BLaER1 (cell line): ENCODE measurements around the gene JAG2.

Source experiments
- H3K27ac ChIP-seq: shearing (Covaris generic); formaldehyde crosslinking; 2 replicates; pipeline ENCODE4 v1.8.1; 2022
- H3K27me3 ChIP-seq: shearing (Covaris generic); formaldehyde crosslinking; 2 replicates; pipeline ENCODE4 v1.8.1; 2022
- H3K36me3 ChIP-seq: shearing (Covaris generic); formaldehyde crosslinking; 2 replicates; pipeline ENCODE4 v1.8.1; 2022
- H3K4me1 ChIP-seq: shearing (Covaris generic); formaldehyde crosslinking; 2 replicates; pipeline ENCODE4 v1.8.1; 2022
- H3K4me2 ChIP-seq: shearing (Covaris generic); formaldehyde crosslinking; 2 replicates; pipeline ENCODE4 v1.8.1; 2022
- H3K4me3 ChIP-seq: shearing (Covaris generic); formaldehyde crosslinking; 2 replicates; pipeline ENCODE4 v1.8.1; 2022
- H3K9ac ChIP-seq: shearing (Covaris generic); formaldehyde crosslinking; 2 replicates; pipeline ENCODE4 v1.8.1; 2022
- H3K9me3 ChIP-seq: shearing (Covaris generic); formaldehyde crosslinking; 2 replicates; pipeline ENCODE4 v1.8.1; 2022
- H4K20me1 ChIP-seq: shearing (Covaris generic); formaldehyde crosslinking; 2 replicates; pipeline ENCODE4 v1.8.1; 2022
- Cebpa-rat ChIP-seq: shearing (Covaris generic); IDR thresholded peaks from 2 replicates; pipeline ENCODE4 v1.8.1; 2022

JAG2 gene

DNA sequence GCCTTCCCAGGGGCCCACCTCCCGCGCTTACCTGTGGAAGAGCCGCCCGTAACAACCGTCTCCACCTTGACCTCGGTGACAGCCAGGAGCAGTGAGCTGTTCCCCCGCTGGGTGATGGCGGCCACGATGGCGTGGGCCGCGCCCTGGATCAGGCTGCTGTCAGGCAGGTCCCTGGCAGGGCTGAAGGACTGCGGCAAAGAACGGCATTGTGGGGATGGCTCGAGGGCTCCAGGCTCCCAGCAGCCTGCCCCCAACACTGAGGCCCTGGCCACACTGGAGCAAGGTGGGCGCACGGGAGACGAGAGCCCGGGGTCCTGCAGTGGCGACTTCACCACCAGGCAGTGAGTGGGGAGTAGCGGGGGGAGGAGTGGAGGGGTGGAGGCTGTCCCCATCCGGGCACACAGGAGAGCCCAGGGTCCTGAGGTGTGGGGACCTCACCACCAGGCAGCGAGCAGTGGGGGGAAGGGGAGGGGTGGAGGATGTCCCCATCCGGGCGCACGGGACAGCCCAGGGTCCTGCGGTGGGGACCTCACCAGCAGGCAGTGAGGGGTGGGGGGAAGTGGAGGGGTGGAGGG lies 25.0 kb downstream of the JAG2 start:
- no peak for TF ChIP-seq Cebpa-rat
- H3K4me2 ChIP-seq, result peak overlapping the region; percentile 80
- H3K27ac ChIP-seq, result peak overlapping the region; percentile 76
- H3K4me3 ChIP-seq, result no peak overlapping the region
- peaks cover 90% of the 10 kb centered on the region for H3K36me3 ChIP-seq
- no peaks in the 10 kb centered on the region for H3K27me3 ChIP-seq
- peaks cover 24% of the 10 kb centered on the region for H4K20me1 ChIP-seq
- H3K9me3 ChIP-seq, result peaks cover 20% of the 10 kb centered on the region
- no peak overlapping the region for H3K9ac ChIP-seq
- H3K4me1 ChIP-seq, result peaks cover 27% of the 10 kb centered on the region

GRCh38 chr14:105142651-105143450 lies 25.7 kb downstream of the JAG2 start:
- no peak overlapping the region for H3K9ac ChIP-seq
- H3K4me1 ChIP-seq, result peaks cover 34% of the 10 kb centered on the region
- no peaks in the 10 kb centered on the region for H3K27me3 ChIP-seq
- 0 out of 2 replicates have a peak overlapping the region, but pooled peaks have one; percentile 76 for H3K27ac ChIP-seq
- no peak overlapping the region for H3K4me3 ChIP-seq
- H3K4me2 ChIP-seq, result no peak overlapping the region
- peaks cover 83% of the 10 kb centered on the region for H3K36me3 ChIP-seq
- H4K20me1 ChIP-seq, result peaks cover 24% of the 10 kb centered on the region
- H3K9me3 ChIP-seq, result peaks cover 20% of the 10 kb centered on the region
- TF ChIP-seq Cebpa-rat, result no peak

- no peak overlapping the region for H3K4me3 ChIP-seq
- H3K9me3 ChIP-seq, result peaks cover 20% of the 10 kb centered on the region
- no peak for TF ChIP-seq Cebpa-rat
- peaks cover 21% of the 10 kb centered on the region for H4K20me1 ChIP-seq
- H3K9ac ChIP-seq, result no peak overlapping the region
- peaks cover 44% of the 10 kb centered on the region for H3K4me1 ChIP-seq
- H3K27me3 ChIP-seq, result no peaks in the 10 kb centered on the region
- no peak overlapping the region for H3K27ac ChIP-seq
- H3K4me2 ChIP-seq, result no peak overlapping the region
- peaks cover 74% of the 10 kb centered on the region for H3K36me3 ChIP-seq
Measured at GRCh38 chr14:105141486-105142281, 26.9 kb downstream of the JAG2 start.

DNA sequence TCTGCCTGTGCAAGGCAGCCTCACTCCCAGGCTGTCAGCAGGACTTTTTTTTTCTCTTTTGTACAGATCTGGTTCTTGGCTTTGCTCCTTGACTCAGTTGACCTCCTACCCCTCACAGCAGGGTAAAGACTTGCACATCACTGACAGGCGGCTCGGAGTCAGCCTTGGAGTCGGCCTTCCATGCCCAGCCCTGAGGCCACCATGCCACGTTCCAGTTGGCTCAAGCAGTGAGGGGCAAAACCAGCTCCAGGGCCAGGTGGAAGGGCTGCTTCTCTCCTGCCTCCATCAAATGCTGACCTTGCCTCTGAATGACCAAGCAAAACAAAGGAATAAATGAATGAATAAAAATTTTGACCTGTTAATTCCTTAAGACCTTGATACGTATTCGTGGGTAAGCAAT lies 27.6 kb downstream of the JAG2 start:
- H3K27me3 ChIP-seq, result no peaks in the 10 kb centered on the region
- peaks cover 68% of the 10 kb centered on the region for H3K36me3 ChIP-seq
- no peak overlapping the region for H3K9ac ChIP-seq
- H3K4me3 ChIP-seq, result no peak overlapping the region
- H4K20me1 ChIP-seq, result peaks cover 14% of the 10 kb centered on the region
- no peak for TF ChIP-seq Cebpa-rat
- peaks cover 50% of the 10 kb centered on the region for H3K4me1 ChIP-seq
- peaks cover 20% of the 10 kb centered on the region for H3K9me3 ChIP-seq
- no peak overlapping the region for H3K27ac ChIP-seq
- H3K4me2 ChIP-seq, result no peak overlapping the region

DNA sequence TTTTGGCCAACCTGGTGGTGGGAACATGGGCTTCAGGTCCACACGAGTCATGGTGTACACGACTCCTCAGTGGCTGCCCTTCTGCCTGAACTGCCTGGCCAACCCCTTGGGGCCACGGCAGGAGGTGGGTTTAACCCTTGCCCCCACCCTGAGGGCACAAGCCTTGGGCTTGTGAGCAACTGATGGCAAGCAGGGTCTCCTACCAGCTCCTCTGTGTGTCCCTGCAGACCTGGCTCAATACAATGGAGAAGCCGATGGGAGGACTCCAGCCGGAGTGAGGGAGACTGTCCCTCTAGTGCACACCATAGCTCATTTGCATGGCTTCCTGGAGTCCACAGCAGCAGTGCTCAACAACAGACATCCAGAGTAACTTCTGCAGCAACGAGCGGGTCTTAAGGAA lies 28.0 kb downstream of the JAG2 start:
- H3K27ac ChIP-seq, result no peak overlapping the region
- H3K9ac ChIP-seq, result no peak overlapping the region
- no peak for TF ChIP-seq Cebpa-rat
- no peak overlapping the region for H3K4me2 ChIP-seq
- no peaks in the 10 kb centered on the region for H3K27me3 ChIP-seq
- peaks cover 10% of the 10 kb centered on the region for H4K20me1 ChIP-seq
- peaks cover 20% of the 10 kb centered on the region for H3K9me3 ChIP-seq
- H3K36me3 ChIP-seq, result peaks cover 63% of the 10 kb centered on the region
- H3K4me3 ChIP-seq, result no peak overlapping the region
- H3K4me1 ChIP-seq, result peaks cover 51% of the 10 kb centered on the region

GRCh38 chr14:105139831-105140239 lies 28.7 kb downstream of the JAG2 start:
- Histone ChIP-seq H3K27ac (no peak overlapping the region), H3K4me1 (peaks cover 51% of the 10 kb centered on the region), H3K4me2 (no peak overlapping the region), H4K20me1 (peaks cover 4% of the 10 kb centered on the region; the same call in 1 of the 2 replicates), H3K27me3 (no peaks in the 10 kb centered on the region), H3K4me3 (no peak overlapping the region), H3K9me3 (peaks cover 20% of the 10 kb centered on the region), H3K9ac (no peak overlapping the region), H3K36me3 (peaks cover 59% of the 10 kb centered on the region)
- no peak for TF ChIP-seq Cebpa-rat

DNA sequence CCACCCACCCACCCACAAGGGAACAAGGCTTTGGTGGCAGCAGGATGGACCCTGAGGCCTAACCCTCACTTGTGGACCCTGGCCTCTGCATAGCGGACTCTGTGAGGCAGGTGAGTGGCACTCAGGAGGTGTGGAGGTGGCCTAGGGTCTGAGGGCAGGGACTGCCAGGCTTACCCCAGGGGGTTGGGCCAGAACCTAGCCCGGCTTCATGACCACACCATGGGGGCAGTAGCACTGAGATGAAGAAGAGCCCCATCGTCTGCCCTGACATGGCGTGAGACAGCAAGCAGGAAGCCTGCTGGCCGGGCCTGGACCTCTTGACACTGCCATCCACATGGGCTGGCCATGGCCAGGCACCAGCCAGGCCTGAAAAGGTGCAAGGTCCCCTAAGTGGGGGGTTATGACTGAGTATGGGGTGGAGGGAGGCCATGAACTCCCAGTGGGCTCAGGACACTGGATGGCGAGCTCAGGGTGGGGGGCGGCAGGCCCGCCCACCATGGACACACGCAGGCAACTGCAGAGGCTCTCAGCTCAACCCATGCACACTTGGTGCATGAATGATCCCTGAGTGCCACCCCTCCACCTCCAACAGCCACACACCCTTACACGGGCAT lies 29.3 kb downstream of the JAG2 start:
- H3K4me3 ChIP-seq, result no peak overlapping the region

GRCh38 chr14:105138551-105139111 lies 29.9 kb downstream of the JAG2 start:
- H3K9ac ChIP-seq, result peak overlapping the region; percentile 83; the same call in 1 of the 2 replicates
- no peak overlapping the region; the same call in 1 of the 2 replicates for H3K4me3 ChIP-seq
- peak overlapping the region; percentile 96 for H3K4me2 ChIP-seq
- H3K4me1 ChIP-seq, result peaks cover 51% of the 10 kb centered on the region
- peaks cover 20% of the 10 kb centered on the region for H3K9me3 ChIP-seq
- peak overlapping the region; percentile 87 for H3K27ac ChIP-seq
- H3K36me3 ChIP-seq, result peaks cover 52% of the 10 kb centered on the region
- no peak for TF ChIP-seq Cebpa-rat
- H3K27me3 ChIP-seq, result no peaks in the 10 kb centered on the region
- no peaks in the 10 kb centered on the region for H4K20me1 ChIP-seq

More for the DNA sequence above, 29.3 kb downstream of the JAG2 start:
- Histone ChIP-seq H3K9ac (no peak overlapping the region), H3K4me2 (no peak overlapping the region), H4K20me1 (no peaks in the 10 kb centered on the region), H3K27ac (no peak overlapping the region), H3K36me3 (peaks cover 59% of the 10 kb centered on the region), H3K27me3 (no peaks in the 10 kb centered on the region), H3K9me3 (peaks cover 20% of the 10 kb centered on the region), H3K4me1 (peaks cover 51% of the 10 kb centered on the region)
- TF ChIP-seq Cebpa-rat, result no peak

GRCh38 chr14:105138021-105138541 lies 30.5 kb downstream of the JAG2 start:
- Histone ChIP-seq H3K9ac (peak overlapping the region; percentile 83), H4K20me1 (no peaks in the 10 kb centered on the region), H3K4me1 (peaks cover 56% of the 10 kb centered on the region), H3K4me3 (peak overlapping the region; percentile 74), H3K9me3 (peaks cover 20% of the 10 kb centered on the region), H3K4me2 (peak overlapping the region; percentile 96), H3K27ac (peak overlapping the region; percentile 87), H3K27me3 (no peaks in the 10 kb centered on the region), H3K36me3 (peaks cover 47% of the 10 kb centered on the region)
- no peak for TF ChIP-seq Cebpa-rat
